Peyer's patch (tissue), 4 donors: ENCODE measurements around the gene AIPL1. TPM values are rescaled to one million over a fixed set of nuclear protein-coding genes. Genes with fewer than 3 reads are reported as not detected.

Experiments
- DNase-seq, 3 donors: peaks; one replicate each; pipeline ENCODE4 v3.0.0-alpha.2; 2017 to 2019
- H3K27ac ChIP-seq, 4 donors: fragments of 200-600 bp; sonication (generic); one replicate each; pipeline ENCODE4 v1.5.1; 2016 to 2019
- H3K27me3 ChIP-seq, 2 donors: fragments of 200-600 bp; sonication (generic); one replicate each; pipeline ENCODE4 v1.5.1; 2019
- H3K36me3 ChIP-seq, 3 donors: fragments of 200-600 bp; sonication (generic); one replicate each; pipeline ENCODE4 v1.5.1; 2016 to 2019
- H3K4me1 ChIP-seq, 4 donors: fragments of 200-600 bp; sonication (generic); one replicate each; pipeline ENCODE4 v1.5.1; 2016 to 2019
- H3K4me3 ChIP-seq, 4 donors: fragments of 200-600 bp; sonication (generic); 1 replicate in 3 of 4; 2 replicates in 1 of 4; pipeline ENCODE4 v1.5.1; 2016 to 2019; ENCODE audit warnings: mild to moderate bottlenecking in 1 of 4
- H3K9me3 ChIP-seq, 4 donors: fragments of 200-600 bp; sonication (generic); one replicate each; pipeline ENCODE4 v1.5.1; 2016 to 2019; ENCODE audit warnings: mild to moderate bottlenecking in 1 of 4
- POLR2A ChIP-seq, 2 donors: fragments of 450-650 bp; IDR thresholded peaks; one replicate each; pipeline ENCODE4 v1.5.1; 2017; ENCODE audit warnings: antibody characterized with exemption in 2 of 2, mild to moderate bottlenecking in 2 of 2, moderate library complexity in 2 of 2
- total RNA-seq, 4 donors: library from RNA; depleted of rRNA; stranded (reverse); fragments of >200 nt; gene quantifications; one replicate each; pipeline ENCODE4 v1.1.0, GENCODE V29; 2016
- TF ChIP-seq, protein P1 (sequence below), 6 experiments: fragments of 450-650 bp in 4 of 6; fragments of 200-600 bp in 2 of 6; sonication (generic) in 1 of 6; IDR thresholded peaks; one replicate each; pipeline ENCODE4 v1.5.1; 2017 to 2019; ENCODE audit warnings: antibody characterized with exemption in 6 of 6, mild to moderate bottlenecking in 3 of 6, moderate library complexity in 1 of 6

AIPL1 gene
- total RNA-seq, 4 donors from 2014 or later, result not detected

DNA sequence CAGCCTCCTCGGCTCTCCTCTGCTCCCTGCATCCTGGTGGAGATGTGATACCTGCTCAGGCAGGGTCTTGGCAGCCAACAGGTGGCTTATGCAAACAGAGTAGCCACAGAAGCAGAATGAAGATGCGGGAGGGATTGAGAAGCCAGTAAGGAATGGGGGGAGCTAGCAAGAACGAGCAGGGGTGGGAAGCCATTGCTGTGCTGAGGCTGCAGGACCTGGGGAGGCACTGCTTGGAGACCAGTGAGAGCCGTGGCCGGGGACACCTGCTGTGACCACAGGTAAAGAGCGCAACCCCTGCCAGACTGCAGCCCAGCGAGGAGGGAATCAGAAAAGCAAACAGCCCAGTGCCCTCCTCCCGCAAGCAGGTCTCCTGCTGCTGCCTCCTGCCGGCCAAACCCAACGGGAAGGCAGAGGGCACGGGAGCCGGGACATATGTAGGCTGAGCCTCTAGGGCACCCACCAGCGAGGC, 14.7 kb downstream of the AIPL1 start:
- Histone ChIP-seq H3K27ac (no peak overlapping the region), H3K36me3 (no peaks in the 10 kb centered on the region), H3K4me3 (no peak overlapping the region), H3K9me3 (no peaks in the 10 kb centered on the region), H3K27me3 (no peaks in the 10 kb centered on the region), H3K4me1 (no peaks in the 10 kb centered on the region)
- DNase-seq, result no peak
- TF ChIP-seq, protein P1, sequence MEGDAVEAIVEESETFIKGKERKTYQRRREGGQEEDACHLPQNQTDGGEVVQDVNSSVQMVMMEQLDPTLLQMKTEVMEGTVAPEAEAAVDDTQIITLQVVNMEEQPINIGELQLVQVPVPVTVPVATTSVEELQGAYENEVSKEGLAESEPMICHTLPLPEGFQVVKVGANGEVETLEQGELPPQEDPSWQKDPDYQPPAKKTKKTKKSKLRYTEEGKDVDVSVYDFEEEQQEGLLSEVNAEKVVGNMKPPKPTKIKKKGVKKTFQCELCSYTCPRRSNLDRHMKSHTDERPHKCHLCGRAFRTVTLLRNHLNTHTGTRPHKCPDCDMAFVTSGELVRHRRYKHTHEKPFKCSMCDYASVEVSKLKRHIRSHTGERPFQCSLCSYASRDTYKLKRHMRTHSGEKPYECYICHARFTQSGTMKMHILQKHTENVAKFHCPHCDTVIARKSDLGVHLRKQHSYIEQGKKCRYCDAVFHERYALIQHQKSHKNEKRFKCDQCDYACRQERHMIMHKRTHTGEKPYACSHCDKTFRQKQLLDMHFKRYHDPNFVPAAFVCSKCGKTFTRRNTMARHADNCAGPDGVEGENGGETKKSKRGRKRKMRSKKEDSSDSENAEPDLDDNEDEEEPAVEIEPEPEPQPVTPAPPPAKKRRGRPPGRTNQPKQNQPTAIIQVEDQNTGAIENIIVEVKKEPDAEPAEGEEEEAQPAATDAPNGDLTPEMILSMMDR (IDR thresholded peaks at IDR 0.05), result peak in 3 of 6 experiments; percentile 2 to 19 (median 14)
- TF ChIP-seq POLR2A (IDR thresholded peaks at IDR 0.05), result no peak

DNA sequence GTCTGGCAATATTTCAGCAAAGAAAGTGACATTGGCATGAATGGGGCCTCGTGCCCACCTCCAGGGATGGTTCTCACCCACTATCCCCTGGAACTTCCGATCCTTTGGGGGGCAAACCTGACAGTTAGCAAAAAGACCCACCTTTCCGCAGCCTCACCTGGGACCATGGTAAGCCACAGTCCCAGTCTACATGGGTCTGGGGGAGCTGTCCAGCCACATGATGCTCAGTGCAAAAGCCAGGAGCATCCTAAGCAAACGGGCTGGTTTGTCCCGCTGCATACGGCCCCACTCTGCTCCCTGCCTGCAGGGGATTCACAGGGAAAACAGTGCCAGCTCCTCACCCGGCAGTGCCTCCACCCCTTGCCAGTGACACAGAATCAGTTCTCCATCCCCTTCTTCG, 19.3 kb downstream of the AIPL1 start:
- Histone ChIP-seq H3K4me1 (no peaks in the 10 kb centered on the region), H3K4me3 (no peak overlapping the region), H3K36me3 (no peaks in the 10 kb centered on the region), H3K27ac (no peak overlapping the region), H3K27me3 (no peaks in the 10 kb centered on the region), H3K9me3 (no peaks in the 10 kb centered on the region)
- no peak for DNase-seq
- TF ChIP-seq, protein P1 (IDR thresholded peaks at IDR 0.05), result no peak
- no peak for TF ChIP-seq POLR2A (IDR thresholded peaks at IDR 0.05)

DNA sequence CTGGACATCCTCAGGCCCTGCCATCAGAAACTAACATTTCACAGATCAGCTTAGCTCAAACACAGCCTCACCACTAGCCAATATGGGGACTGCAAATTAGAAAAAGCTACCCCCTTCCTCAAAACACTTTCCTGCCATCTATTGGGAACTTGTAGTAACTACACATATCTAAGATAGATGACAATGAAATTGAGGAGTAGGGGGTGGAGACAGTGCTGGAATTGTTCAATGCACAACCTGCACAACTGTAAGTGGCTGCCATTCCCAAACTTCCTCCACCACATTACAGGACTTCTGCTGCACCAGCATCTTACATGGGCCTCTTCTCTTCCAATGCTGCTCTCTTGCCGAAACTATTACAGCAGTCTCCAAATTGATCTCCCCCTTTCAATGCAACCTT, 21.9 kb downstream of the AIPL1 start:
- no peaks in the 10 kb centered on the region for H3K4me1 ChIP-seq
- no peaks in the 10 kb centered on the region for H3K36me3 ChIP-seq
- no peaks in the 10 kb centered on the region for H3K27me3 ChIP-seq
- no peak overlapping the region for H3K4me3 ChIP-seq
- H3K27ac ChIP-seq, result no peak overlapping the region
- no peaks in the 10 kb centered on the region for H3K9me3 ChIP-seq
- DNase-seq, result no peak
- TF ChIP-seq POLR2A (IDR thresholded peaks at IDR 0.05), result no peak
- TF ChIP-seq, protein P1 (IDR thresholded peaks at IDR 0.05), result peak in 3 of 6 experiments; percentile 15 to 39 (median 35)

DNA sequence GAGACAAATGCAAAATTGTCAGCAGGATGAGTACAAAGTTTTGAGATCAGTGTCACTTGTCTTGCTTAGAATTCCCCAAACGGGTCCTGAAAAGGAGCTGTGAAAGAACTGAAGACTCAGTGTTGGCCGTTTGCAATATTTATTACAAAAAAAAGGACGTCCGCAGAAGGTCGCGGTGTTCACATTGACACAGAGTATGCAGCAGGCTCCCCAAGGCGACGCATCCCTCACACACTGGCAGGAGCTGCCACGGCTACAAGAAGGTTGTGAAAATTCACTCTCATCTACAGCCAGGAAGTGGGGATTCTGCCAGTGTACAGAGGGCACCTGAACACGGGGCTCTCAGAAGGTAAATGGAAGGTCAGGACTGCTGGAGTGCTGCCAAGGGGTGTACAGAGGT, 26.2 kb downstream of the AIPL1 start:
- H3K4me3 ChIP-seq, result no peak overlapping the region
- DNase-seq, result no peak
- TF ChIP-seq, protein P1 (IDR thresholded peaks at IDR 0.05), result no peak
- no peak for TF ChIP-seq POLR2A (IDR thresholded peaks at IDR 0.05)
- H3K27me3 ChIP-seq, result no peaks in the 10 kb centered on the region
- H3K4me1 ChIP-seq, result no peaks in the 10 kb centered on the region
- no peaks in the 10 kb centered on the region for H3K36me3 ChIP-seq
- H3K9me3 ChIP-seq, result no peaks in the 10 kb centered on the region
- no peak overlapping the region for H3K27ac ChIP-seq

DNA sequence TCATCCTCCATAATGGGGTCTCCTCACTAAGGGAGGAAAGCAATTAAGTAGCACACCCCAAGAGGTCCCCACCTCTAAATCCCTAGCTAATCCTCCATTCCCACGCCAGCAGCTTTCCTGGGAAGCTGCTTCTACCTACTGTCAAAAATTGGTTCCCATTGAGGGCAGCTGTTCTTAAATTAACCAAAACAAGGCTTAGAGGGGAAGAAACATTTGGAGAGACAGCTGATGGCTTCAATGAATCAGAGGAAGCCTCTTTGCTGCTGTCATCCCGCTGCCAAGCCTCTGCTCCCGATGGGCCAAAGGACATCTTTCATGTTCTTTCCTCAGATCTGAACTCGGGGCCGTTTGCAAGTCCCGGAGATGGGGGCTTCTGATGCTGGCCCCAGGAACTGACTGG, 26.6 kb downstream of the AIPL1 start:
- TF ChIP-seq, protein P1 (IDR thresholded peaks at IDR 0.05), result no peak
- no peak for TF ChIP-seq POLR2A (IDR thresholded peaks at IDR 0.05)
- H3K36me3 ChIP-seq, result no peaks in the 10 kb centered on the region
- H3K4me1 ChIP-seq, result no peaks in the 10 kb centered on the region
- no peak overlapping the region for H3K4me3 ChIP-seq
- DNase-seq, result no peak
- no peaks in the 10 kb centered on the region for H3K9me3 ChIP-seq
- no peak overlapping the region for H3K27ac ChIP-seq
- H3K27me3 ChIP-seq, result no peaks in the 10 kb centered on the region

DNA sequence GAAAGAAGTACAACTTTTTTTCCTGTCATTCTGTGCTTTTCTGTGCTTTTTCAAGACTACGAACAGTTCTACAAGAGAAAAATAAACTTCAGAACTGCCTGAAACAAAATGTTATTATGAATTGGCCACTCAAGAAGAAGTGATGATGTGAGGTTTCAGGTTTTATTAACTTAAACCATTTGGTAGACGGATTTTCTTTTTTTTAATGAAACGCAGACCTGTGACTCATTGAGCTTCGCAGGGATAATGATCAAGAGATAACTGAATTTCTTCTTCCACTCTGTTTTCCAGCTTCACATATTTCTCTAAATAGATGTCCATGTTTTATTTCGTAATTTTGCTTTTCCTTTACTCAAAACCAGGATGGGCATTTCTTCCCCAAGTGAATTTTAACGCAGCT, 32.7 kb downstream of the AIPL1 start:
- Histone ChIP-seq H3K9me3 (no peaks in the 10 kb centered on the region), H3K27me3 (no peaks in the 10 kb centered on the region), H3K36me3 (no peaks in the 10 kb centered on the region), H3K27ac (no peak overlapping the region), H3K4me1 (no peaks in the 10 kb centered on the region), H3K4me3 (no peak overlapping the region)
- TF ChIP-seq POLR2A (IDR thresholded peaks at IDR 0.05), result no peak
- TF ChIP-seq, protein P1 (IDR thresholded peaks at IDR 0.05), result no peak
- no peak for DNase-seq
